Neural cell (in vitro differentiated cells): ENCODE measurements around the gene DACH1. TPM values are rescaled to one million over a fixed set of nuclear protein-coding genes. Genes with fewer than 3 reads are reported as not detected.

Experiments
- H2AFZ ChIP-seq: fragments of 200-600, 300-800 bp; sonication (generic), shearing (Covaris generic); 2 replicates; pipeline ENCODE4 v1.6.0; 2014; ENCODE audit warnings: low read depth, mild to moderate bottlenecking, antibody characterized with exemption, low read length, moderate library complexity
- H3F3A ChIP-seq: fragments of 200-600 bp; shearing (Covaris generic); 2 replicates; pipeline ENCODE4 v1.6.1; 2016; ENCODE audit warnings: mild to moderate bottlenecking, moderate library complexity, mixed read lengths, antibody characterized with exemption, low read length; ENCODE audit not compliant: insufficient read depth, poor library complexity, severe bottlenecking
- H3K27ac ChIP-seq: fragments of 200-600, 300-800 bp; sonication (generic), shearing (Covaris generic); 2 replicates; pipeline ENCODE4 v1.5.1; 2014; ENCODE audit warnings: mild to moderate bottlenecking, low read length, moderate library complexity
- H3K27me3 ChIP-seq: fragments of 300-800, 200-600 bp; sonication (generic), shearing (Covaris generic); 2 replicates; pipeline ENCODE4 v1.6.0; 2014; ENCODE audit warnings: mild to moderate bottlenecking, low read depth, low read length, moderate library complexity; ENCODE audit not compliant: insufficient read depth
- H3K36me3 ChIP-seq: fragments of 300-800, 200-600 bp; sonication (generic), shearing (Covaris generic); 2 replicates; pipeline ENCODE4 v1.5.1; 2014; ENCODE audit warnings: mild to moderate bottlenecking, antibody characterized with exemption, low read length, moderate library complexity; ENCODE audit not compliant: insufficient read depth
- H3K4me2 ChIP-seq: fragments of 300-800, 200-600 bp; sonication (generic), shearing (Covaris generic); 2 replicates; pipeline ENCODE4 v1.6.0; 2014; ENCODE audit warnings: mild to moderate bottlenecking, low read length
- H3K4me3 ChIP-seq: fragments of 300-800, 200-600 bp; sonication (generic), shearing (Covaris generic); 2 replicates; pipeline ENCODE4 v1.5.1; 2014; ENCODE audit warnings: mild to moderate bottlenecking, low read length, moderate library complexity
- H3K79me2 ChIP-seq: fragments of 200-600 bp; shearing (Covaris generic); replicated peaks from 2 replicates; pipeline ENCODE4 v1.6.0; 2014; ENCODE audit warnings: mild to moderate bottlenecking, low read length, moderate library complexity; ENCODE audit not compliant: insufficient read depth
- H3K9ac ChIP-seq: fragments of 300-800, 200-600 bp; sonication (generic), shearing (Covaris generic); 2 replicates; pipeline ENCODE4 v1.6.1; 2016; ENCODE audit warnings: mild to moderate bottlenecking, low read length, mixed read lengths
- H3K9me2 ChIP-seq: fragments of 200-600 bp; shearing (Covaris generic); 2 replicates; pipeline ENCODE4 v1.6.1; 2016; ENCODE audit warnings: mild to moderate bottlenecking, low read length, mixed read lengths; ENCODE audit not compliant: insufficient read depth
- H3K9me3 ChIP-seq: fragments of 200-600, 300-800 bp; sonication (generic), shearing (Covaris generic); 2 replicates; pipeline ENCODE4 v1.6.1; 2016; ENCODE audit warnings: mild to moderate bottlenecking, mixed run types, low read length, moderate library complexity, mixed read lengths
- H4K20me1 ChIP-seq: fragments of 200-600 bp; shearing (Covaris generic); 2 replicates; pipeline ENCODE4 v1.6.1; 2016; ENCODE audit warnings: mild to moderate bottlenecking, mixed run types; ENCODE audit not compliant: insufficient read depth
- EP300 ChIP-seq: fragments of 450-650 bp; conservative IDR thresholded peaks from 2 replicates; pipeline ENCODE4 v1.6.1; 2014; ENCODE audit warnings: antibody characterized with exemption, mild to moderate bottlenecking, moderate library complexity; ENCODE audit not compliant: poor library complexity, severe bottlenecking
- EZH2 ChIP-seq: fragments of 200-600, 300-800 bp; shearing (Covaris generic), sonication (generic); IDR thresholded peaks from 2 replicates; pipeline ENCODE4 v1.6.1; 2014; ENCODE audit warnings: antibody characterized with exemption, low read length, borderline replicate concordance, mild to moderate bottlenecking; ENCODE audit not compliant: insufficient read depth, poor library complexity, severe bottlenecking
- MXI1 ChIP-seq: fragments of 450-650 bp; conservative IDR thresholded peaks from 2 replicates; pipeline ENCODE4 v1.6.1; 2014; ENCODE audit warnings: antibody characterized with exemption, mild to moderate bottlenecking; ENCODE audit not compliant: poor library complexity, severe bottlenecking
- POLR2AphosphoS5 ChIP-seq: IDR thresholded peaks from 2 replicates; pipeline ENCODE4 v1.6.1; 2012
- RAD21 ChIP-seq: fragments of 450-650 bp; conservative IDR thresholded peaks from 2 replicates; pipeline ENCODE4 v1.6.1; 2014; ENCODE audit warnings: antibody characterized with exemption, mild to moderate bottlenecking, moderate library complexity
- REST ChIP-seq: IDR thresholded peaks from 2 replicates; pipeline ENCODE4 v1.6.1; 2012; ENCODE audit warnings: borderline replicate concordance
- SMC3 ChIP-seq: fragments of 450-650 bp; conservative IDR thresholded peaks from 2 replicates; pipeline ENCODE4 v1.6.1; 2014; ENCODE audit warnings: antibody characterized with exemption, mild to moderate bottlenecking, moderate library complexity; ENCODE audit not compliant: poor library complexity
- TAF1 ChIP-seq: IDR thresholded peaks from 2 replicates; pipeline ENCODE4 v1.6.1; 2012; ENCODE audit warnings: low read depth
- polyA plus RNA-seq: library from polyadenylated mRNA; depleted of rRNA; stranded (reverse); fragments of >200 nt; gene quantifications from 2 replicates; pipeline ENCODE4 v1.2.3, GENCODE V29; 2014
- TF ChIP-seq, protein P1 (sequence below): fragments of 450-650 bp; IDR thresholded peaks from 2 replicates; pipeline ENCODE4 v1.5.1; 2014; ENCODE audit warnings: antibody characterized with exemption, mild to moderate bottlenecking, moderate library complexity; ENCODE audit not compliant: poor library complexity, severe bottlenecking

The DACH1 gene
- polyA plus RNA-seq, 1 donor from 2014 or later, result 20.0 TPM

DNA sequence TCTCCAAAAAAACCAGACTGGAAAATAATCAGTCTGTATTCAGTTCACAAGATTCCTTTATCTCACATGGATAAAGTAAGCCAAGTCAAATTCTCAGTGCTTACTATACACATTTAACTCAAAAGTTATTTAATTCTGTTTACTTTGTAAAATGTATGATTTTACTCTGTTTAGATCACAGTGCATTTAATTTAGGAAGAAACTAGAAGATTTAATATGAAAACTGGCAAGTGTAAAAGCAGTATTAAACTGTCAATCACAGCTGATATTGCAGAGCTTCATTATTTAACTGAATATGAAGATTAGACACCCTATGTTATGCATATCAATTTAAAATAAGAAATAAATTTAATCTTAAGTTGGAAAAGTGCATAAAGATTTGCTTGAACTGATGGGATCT, 78.0 kb downstream of the DACH1 start:
- Histone ChIP-seq H3K79me2 (no peaks in the 10 kb centered on the region), H3K9me3 (no peaks in the 10 kb centered on the region), H3K4me3 (no peak overlapping the region), H3K27me3 (no peaks in the 10 kb centered on the region), H3K9ac (no peak overlapping the region), H3K4me2 (no peak overlapping the region), H3F3A (peaks cover 16% of the 10 kb centered on the region), H2AFZ (no peak overlapping the region), H3K27ac (no peak overlapping the region), H4K20me1 (no peaks in the 10 kb centered on the region), H3K9me2 (no peaks in the 10 kb centered on the region), H3K36me3 (no peaks in the 10 kb centered on the region)
- TF ChIP-seq REST, result no peak
- no peak for TF ChIP-seq EP300
- no peak for TF ChIP-seq SMC3
- no peak for TF ChIP-seq EZH2
- no peak for TF ChIP-seq RAD21
- TF ChIP-seq TAF1, result no peak

- TF ChIP-seq EZH2 (no peak), SMC3 (no peak), RAD21 (no peak), REST (no peak), MXI1 (no peak), EP300 (no peak), POLR2AphosphoS5 (no peak), TAF1 (no peak)
- TF ChIP-seq, protein P1, sequence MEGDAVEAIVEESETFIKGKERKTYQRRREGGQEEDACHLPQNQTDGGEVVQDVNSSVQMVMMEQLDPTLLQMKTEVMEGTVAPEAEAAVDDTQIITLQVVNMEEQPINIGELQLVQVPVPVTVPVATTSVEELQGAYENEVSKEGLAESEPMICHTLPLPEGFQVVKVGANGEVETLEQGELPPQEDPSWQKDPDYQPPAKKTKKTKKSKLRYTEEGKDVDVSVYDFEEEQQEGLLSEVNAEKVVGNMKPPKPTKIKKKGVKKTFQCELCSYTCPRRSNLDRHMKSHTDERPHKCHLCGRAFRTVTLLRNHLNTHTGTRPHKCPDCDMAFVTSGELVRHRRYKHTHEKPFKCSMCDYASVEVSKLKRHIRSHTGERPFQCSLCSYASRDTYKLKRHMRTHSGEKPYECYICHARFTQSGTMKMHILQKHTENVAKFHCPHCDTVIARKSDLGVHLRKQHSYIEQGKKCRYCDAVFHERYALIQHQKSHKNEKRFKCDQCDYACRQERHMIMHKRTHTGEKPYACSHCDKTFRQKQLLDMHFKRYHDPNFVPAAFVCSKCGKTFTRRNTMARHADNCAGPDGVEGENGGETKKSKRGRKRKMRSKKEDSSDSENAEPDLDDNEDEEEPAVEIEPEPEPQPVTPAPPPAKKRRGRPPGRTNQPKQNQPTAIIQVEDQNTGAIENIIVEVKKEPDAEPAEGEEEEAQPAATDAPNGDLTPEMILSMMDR, result no peak
- Histone ChIP-seq H3K4me2 (no peak overlapping the region), H4K20me1 (no peaks in the 10 kb centered on the region), H3F3A (peaks cover 16% of the 10 kb centered on the region), H3K27me3 (no peaks in the 10 kb centered on the region), H3K79me2 (no peaks in the 10 kb centered on the region), H3K9me2 (no peaks in the 10 kb centered on the region), H3K9me3 (no peaks in the 10 kb centered on the region), H3K36me3 (no peaks in the 10 kb centered on the region), H3K9ac (no peak overlapping the region), H3K27ac (no peak overlapping the region), H3K4me3 (no peak overlapping the region), H2AFZ (no peak overlapping the region)
Measured at GRCh38 chr13:71787414-71787813, 79.6 kb downstream of the DACH1 start.
